ENCODE measurements around the gene SLC7A9. TPM values are rescaled to one million over a fixed set of nuclear protein-coding genes. Genes with fewer than 3 reads are reported as not detected.

The SLC7A9 gene
- total RNA-seq, 2 experiments from 2014 or later = 0.28 TPM; not detected in 1

- Mint-ChIP-seq H3K27me3 (no peaks in the 10 kb centered on the region), H3K4me3 (no peak overlapping the region), H3K4me1 (ENCODE audit: low read depth) (no peaks in the 10 kb centered on the region), H3K9me3 (no peaks in the 10 kb centered on the region), H3K27ac (no peak overlapping the region), H3K36me3 (ENCODE audit: low read depth) (no peaks in the 10 kb centered on the region)
- ATAC-seq (ENCODE audit: poor library complexity) = no peak
- H3K27me3 ChIP-seq (ENCODE audit: control insufficient read depth in 1 of 2, insufficient read depth in 2 of 2, low read length in 2 of 2) = no peaks in the 10 kb centered on the region
- intact Hi-C loops (cut with DNase I, micrococcal nuclease) = no loop called here
- no peak overlapping the region for H3K4me3 ChIP-seq (ENCODE audit: low read length)
- no peaks in the 10 kb centered on the region for H3K36me3 ChIP-seq (ENCODE audit: insufficient read depth, low read length)
- H3K27ac ChIP-seq (ENCODE audit: low read depth in 1 of 2, low read length in 2 of 2) = no peak overlapping the region
- no peak for TF ChIP-seq CTCF (IDR thresholded peaks at IDR 0.05)
- H3K9me3 ChIP-seq (ENCODE audit: control insufficient read depth in 1 of 2, insufficient read depth in 1 of 2, low read length in 2 of 2) = no peaks in the 10 kb centered on the region
- ChIA-PET CTCF (interaction anchor here (0.6 kb wide), 1 partner anchor 14 kb away, joined by 3 read pairs; no protein-coding TSS in a partner anchor), POLR2A (interaction anchor here (0.7 kb wide), 1 partner anchor 449 kb away, joined by 3 read pairs; no protein-coding TSS in a partner anchor)
- no peak for DNase-seq
- no peaks in the 10 kb centered on the region for H3K4me1 ChIP-seq (ENCODE audit: insufficient read depth, low read length)
Observed at GRCh38 chr19:32866564-32867265, 2.9 kb downstream of the SLC7A9 start.

- H3K4me3 ChIP-seq (ENCODE audit: low read length) = no peak overlapping the region
- no peak overlapping the region for H3K27ac Mint-ChIP-seq
- H3K36me3 ChIP-seq (ENCODE audit: insufficient read depth, low read length) = no peaks in the 10 kb centered on the region
- no peaks in the 10 kb centered on the region for H3K9me3 Mint-ChIP-seq
- H3K27me3 Mint-ChIP-seq = no peaks in the 10 kb centered on the region
- ATAC-seq (ENCODE audit: poor library complexity) (no peak), DNase-seq (no peak)
- CTCF ChIA-PET = no interaction called here
- no peak for TF ChIP-seq CTCF (IDR thresholded peaks at IDR 0.05)
- H3K27ac ChIP-seq (ENCODE audit: low read depth in 1 of 2, low read length in 2 of 2) = no peak overlapping the region
- no peaks in the 10 kb centered on the region for H3K36me3 Mint-ChIP-seq (ENCODE audit: low read depth)
- no peaks in the 10 kb centered on the region for H3K9me3 ChIP-seq (ENCODE audit: control insufficient read depth in 1 of 2, insufficient read depth in 1 of 2, low read length in 2 of 2)
- H3K4me1 ChIP-seq (ENCODE audit: insufficient read depth, low read length) = no peaks in the 10 kb centered on the region
- POLR2A ChIA-PET = interaction anchor here (0.7 kb wide), 1 partner anchor 448 kb away, joined by 3 read pairs; no protein-coding TSS in a partner anchor
- intact Hi-C loops (cut with DNase I, micrococcal nuclease) = no loop called here
- no peak overlapping the region for H3K4me3 Mint-ChIP-seq
- no peaks in the 10 kb centered on the region for H3K27me3 ChIP-seq (ENCODE audit: control insufficient read depth in 1 of 2, insufficient read depth in 2 of 2, low read length in 2 of 2)
- H3K4me1 Mint-ChIP-seq (ENCODE audit: low read depth) = no peaks in the 10 kb centered on the region
Observed at GRCh38 chr19:32866061-32866460, 3.5 kb downstream of the SLC7A9 start.

- POLR2A ChIA-PET = no interaction called here
- Mint-ChIP-seq H3K4me1 (ENCODE audit: low read depth) (no peaks in the 10 kb centered on the region), H3K9me3 (no peaks in the 10 kb centered on the region), H3K4me3 (no peak overlapping the region), H3K27ac (no peak overlapping the region), H3K27me3 (no peaks in the 10 kb centered on the region), H3K36me3 (ENCODE audit: low read depth) (no peaks in the 10 kb centered on the region)
- Histone ChIP-seq H3K9me3 (ENCODE audit: control insufficient read depth in 1 of 2, insufficient read depth in 1 of 2, low read length in 2 of 2) (no peaks in the 10 kb centered on the region), H3K4me3 (ENCODE audit: low read length) (no peak overlapping the region), H3K36me3 (ENCODE audit: insufficient read depth, low read length) (no peaks in the 10 kb centered on the region), H3K27ac (ENCODE audit: low read depth in 1 of 2, low read length in 2 of 2) (no peak overlapping the region), H3K27me3 (ENCODE audit: control insufficient read depth in 1 of 2, insufficient read depth in 2 of 2, low read length in 2 of 2) (no peaks in the 10 kb centered on the region), H3K4me1 (ENCODE audit: insufficient read depth, low read length) (no peaks in the 10 kb centered on the region)
- CTCF ChIA-PET = no interaction called here
- DNase-seq = no peak
- TF ChIP-seq CTCF (IDR thresholded peaks at IDR 0.05) = no peak
- no peak for ATAC-seq (ENCODE audit: poor library complexity)
- intact Hi-C loops (cut with DNase I, micrococcal nuclease) = no loop called here
Observed at GRCh38 chr19:32865326-32865725, 4.2 kb downstream of the SLC7A9 start.

Measured in CD4-positive, alpha-beta T cell (primary cell).